H9 (cell line): ENCODE results near the gene LYZL6. TPM values are rescaled to one million over a fixed set of nuclear protein-coding genes. Genes with fewer than 3 reads are reported as not detected.
"Not testable (repeated sequence)": the region's sequence is repeated elsewhere in the genome, so short reads cannot be mapped to it uniquely, and the experiment has no call there.

Experiments
- DNase-seq: peaks from one replicate; pipeline ENCODE4 v3.0.0-alpha.2; 2017
- H2AFZ ChIP-seq: one replicate; pipeline ENCODE4 v1.6.1; 2013; ENCODE audit warnings: mild to moderate bottlenecking, low read length, control low read depth, moderate library complexity
- H2AK5ac ChIP-seq: 2 replicates; pipeline ENCODE4 v1.6.1; 2013; ENCODE audit warnings: low read length, control low read depth, mixed read lengths; ENCODE audit not compliant: insufficient read length
- H2BK120ac ChIP-seq: one replicate; pipeline ENCODE4 v1.6.1; 2013; ENCODE audit warnings: low read depth, mild to moderate bottlenecking, low read length, control low read depth, inconsistent platforms; ENCODE audit not compliant: poor library complexity, severe bottlenecking
- H2BK12ac ChIP-seq: 2 replicates; pipeline ENCODE4 v1.6.1; 2013; ENCODE audit warnings: low read length, control low read depth, mixed read lengths, low read depth; ENCODE audit not compliant: insufficient read length
- H2BK15ac ChIP-seq: 2 replicates; pipeline ENCODE4 v1.6.1; 2013; ENCODE audit warnings: low read depth, low read length, control low read depth
- H2BK20ac ChIP-seq: one replicate; pipeline ENCODE4 v1.6.1; 2013; ENCODE audit warnings: low read depth, mild to moderate bottlenecking, low read length, control low read depth, inconsistent platforms; ENCODE audit not compliant: poor library complexity, severe bottlenecking
- H2BK5ac ChIP-seq: 2 replicates; pipeline ENCODE4 v1.6.1; 2013; ENCODE audit warnings: low read length, control low read depth, mixed read lengths; ENCODE audit not compliant: insufficient read length
- H3K14ac ChIP-seq: 2 replicates; pipeline ENCODE4 v1.6.1; 2013; ENCODE audit warnings: low read length, control low read depth; ENCODE audit not compliant: insufficient read depth
- H3K18ac ChIP-seq: 2 replicates; pipeline ENCODE4 v1.6.1; 2013; ENCODE audit warnings: low read depth, mild to moderate bottlenecking, mixed read lengths, low read length, control low read depth; ENCODE audit not compliant: insufficient read length
- H3K23ac ChIP-seq: 2 replicates; pipeline ENCODE4 v1.6.1; 2013; ENCODE audit warnings: low read length, control low read depth, mixed read lengths, low read depth; ENCODE audit not compliant: insufficient read length
- H3K23me2 ChIP-seq: 2 replicates; pipeline ENCODE4 v1.6.1; 2013; ENCODE audit warnings: low read depth, mild to moderate bottlenecking, mixed read lengths, low read length, control low read depth; ENCODE audit not compliant: insufficient read length, poor library complexity, severe bottlenecking
- H3K27ac ChIP-seq: 2 replicates; pipeline ENCODE4 v1.5.1; 2013; ENCODE audit warnings: low read length, control low read depth, mixed read lengths, low read depth; ENCODE audit not compliant: insufficient read length
- H3K27me3 ChIP-seq: 2 replicates; pipeline ENCODE4 v1.6.1; 2013; ENCODE audit warnings: low read length, control low read depth, inconsistent platforms; ENCODE audit not compliant: insufficient read depth
- H3K4ac ChIP-seq: 2 replicates; pipeline ENCODE4 v1.6.1; 2013; ENCODE audit warnings: low read depth, mild to moderate bottlenecking, control low read depth, inconsistent platforms, low read length, moderate library complexity
- H3K4me1 ChIP-seq: 2 replicates; pipeline ENCODE4 v1.6.1; 2013; ENCODE audit warnings: low read length, control low read depth, inconsistent platforms; ENCODE audit not compliant: insufficient read depth
- H3K4me2 ChIP-seq: 2 replicates; pipeline ENCODE4 v1.6.1; 2013; ENCODE audit warnings: low read length, control low read depth, mixed read lengths; ENCODE audit not compliant: insufficient read length, insufficient read depth
- H3K56ac ChIP-seq: 2 replicates; pipeline ENCODE4 v1.6.1; 2013; ENCODE audit warnings: low read depth, mild to moderate bottlenecking, mixed read lengths, low read length, control low read depth; ENCODE audit not compliant: insufficient read length
- H3K79me1 ChIP-seq: 2 replicates; pipeline ENCODE4 v1.6.1; 2013; ENCODE audit warnings: low read depth, mild to moderate bottlenecking, moderate library complexity, low read length, control low read depth, inconsistent platforms; ENCODE audit not compliant: insufficient read depth, poor library complexity, severe bottlenecking
- H3K79me2 ChIP-seq: 2 replicates; pipeline ENCODE4 v1.6.1; 2013; ENCODE audit warnings: low read length, control low read depth, inconsistent platforms; ENCODE audit not compliant: insufficient read depth
- H3K9ac ChIP-seq: 2 replicates; pipeline ENCODE4 v1.6.1; 2013; ENCODE audit warnings: low read length, control low read depth, mixed read lengths; ENCODE audit not compliant: insufficient read length; ENCODE audit errors: extremely low read depth
- H3K9me3 ChIP-seq: one replicate; pipeline ENCODE4 v1.6.1; 2013; ENCODE audit warnings: low read depth, low read length, inconsistent platforms; ENCODE audit not compliant: control insufficient read depth
- H3T11ph ChIP-seq: one replicate; pipeline ENCODE4 v1.6.1; 2013; ENCODE audit warnings: mild to moderate bottlenecking, low read length, control low read depth, inconsistent platforms
- H4K20me1 ChIP-seq: one replicate; pipeline ENCODE4 v1.6.1; 2013; ENCODE audit not compliant: control insufficient read depth, insufficient read length, insufficient read depth
- H4K5ac ChIP-seq: 2 replicates; pipeline ENCODE4 v1.6.1; 2013; ENCODE audit warnings: low read depth, mild to moderate bottlenecking, mixed read lengths, low read length, control low read depth; ENCODE audit not compliant: insufficient read length
- H4K8ac ChIP-seq: replicated peaks from 2 replicates; pipeline ENCODE4 v1.6.1; 2013; ENCODE audit warnings: low read length, control low read depth, mixed read lengths, low read depth; ENCODE audit not compliant: insufficient read length
- H4K91ac ChIP-seq: 2 replicates; pipeline ENCODE4 v1.6.1; 2013; ENCODE audit warnings: low read depth, mild to moderate bottlenecking, moderate library complexity, mixed read lengths, low read length, control low read depth; ENCODE audit not compliant: insufficient read length
- H3K27ac Mint-ChIP-seq, 3 experiments: 2 replicates in 2 of 3; 3 replicates in 1 of 3; pipeline ENCODE4 v1.8.0; 2020 to 2021; ENCODE audit warnings: mixed read lengths in 3 of 3, mild to moderate bottlenecking in 1 of 3, moderate library complexity in 1 of 3
- H3K27me3 Mint-ChIP-seq: 2 replicates; pipeline ENCODE4 v1.8.0; 2021; ENCODE audit warnings: low read depth, mild to moderate bottlenecking, moderate library complexity, mixed read lengths
- H3K36me3 Mint-ChIP-seq, 3 experiments: 2 replicates in 2 of 3; 3 replicates in 1 of 3; pipeline ENCODE4 v1.8.0; 2020 to 2021; ENCODE audit warnings: low read depth in 3 of 3, mixed read lengths in 3 of 3; ENCODE audit not compliant: insufficient read depth in 1 of 3
- H3K4me1 Mint-ChIP-seq, 2 experiments: 2 replicates each; pipeline ENCODE4 v1.8.0; 2020; ENCODE audit warnings: mixed read lengths in 2 of 2
- H3K4me3 Mint-ChIP-seq, 2 experiments: 2 replicates in 1 of 2; 3 replicates in 1 of 2; pipeline ENCODE4 v1.8.0; 2020 to 2021; ENCODE audit warnings: mild to moderate bottlenecking in 2 of 2, mixed read lengths in 2 of 2, moderate library complexity in 1 of 2
- H3K9me3 Mint-ChIP-seq, 2 experiments: 2 replicates in 1 of 2; 3 replicates in 1 of 2; pipeline ENCODE4 v1.8.0; 2020; ENCODE audit warnings: mild to moderate bottlenecking in 2 of 2, mixed read lengths in 2 of 2, moderate library complexity in 1 of 2
- CTCF ChIP-seq: fragments of 200-600 bp; sonication (generic); conservative IDR thresholded peaks from 3 replicates; pipeline ENCODE4 v1.8.0; 2021; ENCODE audit warnings: antibody characterized with exemption, mild to moderate bottlenecking
- WGBS: extraction: QIAGEN DNeasy Blood & Tissue Kit; methylation state at CpG from one replicate; pipeline ENCODE4 v1.1.7; 2013; ENCODE audit warnings: missing lambda C conversion rate, low lambda C conversion rate, mixed read lengths; ENCODE audit not compliant: insufficient read length; ENCODE audit errors: extremely low coverage; 5-methylcytosine and 5-hydroxymethylcytosine counted together
- total RNA-seq: library from RNA; stranded (reverse); gene quantifications from 2 replicates; pipeline ENCODE4 v1.2.1, GENCODE V29; 2021

The LYZL6 gene
- total RNA-seq, 1 experiment from 2014 or later: not detected

GRCh38 chr17:35898283-35899070 is 45.0 kb downstream of the LYZL6 start:
- H4K20me1 ChIP-seq: no peaks in the 10 kb centered on the region
- no peak overlapping the region for H2BK20ac ChIP-seq
- H2AFZ ChIP-seq: no peak overlapping the region
- no peak overlapping the region for H3K23ac ChIP-seq
- no peaks in the 10 kb centered on the region for H3K9me3 ChIP-seq
- H3K27ac ChIP-seq: no peak overlapping the region
- no peak overlapping the region for H3K9ac ChIP-seq
- Mint-ChIP-seq H3K4me3 (no peak overlapping the region), H3K9me3 (no peaks in the 10 kb centered on the region), H3K36me3 (no peaks in the 10 kb centered on the region), H3K27ac (no peak overlapping the region), H3K27me3 (no peaks in the 10 kb centered on the region; the same call in 1 of the 2 replicates), H3K4me1 (no peaks in the 10 kb centered on the region; a peak in 2 of 4 replicates)
- no peak for TF ChIP-seq CTCF
- H2BK12ac ChIP-seq: no peak overlapping the region
- no peak overlapping the region for H3K14ac ChIP-seq
- H2BK120ac ChIP-seq: no peak overlapping the region
- H3K18ac ChIP-seq: no peak overlapping the region
- H3K4ac ChIP-seq: no peak overlapping the region
- H3K79me1 ChIP-seq: no peaks in the 10 kb centered on the region
- H4K5ac ChIP-seq: no peak overlapping the region
- H3K4me1 ChIP-seq: no peaks in the 10 kb centered on the region
- H2BK5ac ChIP-seq: no peak overlapping the region
- no peak overlapping the region for H3K4me2 ChIP-seq
- no CpG with 5 or more reads among the region's 6 CpGs for WGBS
- H4K8ac ChIP-seq: no peak overlapping the region
- no peaks in the 10 kb centered on the region for H3K23me2 ChIP-seq
- H3T11ph ChIP-seq: no peak overlapping the region
- H2AK5ac ChIP-seq: no peak overlapping the region
- no peaks in the 10 kb centered on the region for H3K27me3 ChIP-seq
- no peaks in the 10 kb centered on the region for H3K79me2 ChIP-seq
- H4K91ac ChIP-seq: no peak overlapping the region
- DNase-seq: no peak
- no peak overlapping the region for H3K56ac ChIP-seq
- H2BK15ac ChIP-seq: no peak overlapping the region

GRCh38 chr17:35897772-35898171 is 45.7 kb downstream of the LYZL6 start:
- H2BK5ac ChIP-seq, H3K4me2 ChIP-seq, H3K23ac ChIP-seq, H3K79me1 ChIP-seq, H3K56ac ChIP-seq, H3K27ac Mint-ChIP-seq, H2BK120ac ChIP-seq, H3K4me1 ChIP-seq, H3K9ac ChIP-seq, H3K27me3 ChIP-seq, H3K79me2 ChIP-seq, H3K9me3 Mint-ChIP-seq, H4K20me1 ChIP-seq, H4K91ac ChIP-seq, H3K27me3 Mint-ChIP-seq, H3T11ph ChIP-seq, H4K8ac ChIP-seq, H2BK20ac ChIP-seq, H3K14ac ChIP-seq, DNase-seq, H3K9me3 ChIP-seq, H3K4me1 Mint-ChIP-seq, H3K27ac ChIP-seq, H4K5ac ChIP-seq, H2AFZ ChIP-seq, H3K36me3 Mint-ChIP-seq, H3K18ac ChIP-seq, H3K4ac ChIP-seq, H3K23me2 ChIP-seq, H2AK5ac ChIP-seq, H3K4me3 Mint-ChIP-seq, H2BK15ac ChIP-seq, H2BK12ac ChIP-seq: not testable (repeated sequence)
- WGBS: no CpG with 5 or more reads among the region's 7 CpGs
